K562 (cell line): ENCODE data around the gene MRPL10. TPM values are rescaled to one million over a fixed set of nuclear protein-coding genes. Genes with fewer than 3 reads are reported as not detected.

Experiments
- BHLHE40 ChIP-seq: IDR thresholded peaks from 2 replicates; pipeline ENCODE4 v1.6.1; 2011; ENCODE audit warnings: low read length, improper control_type of control experiment
- COPS2 ChIP-seq: fragments of 450-650 bp; conservative IDR thresholded peaks from 2 replicates; pipeline ENCODE4 v1.6.1; 2016; ENCODE audit warnings: mild to moderate bottlenecking, moderate library complexity
- ETS2 ChIP-seq: IDR thresholded peaks from 2 replicates; pipeline ENCODE4 v1.6.1; 2016; ENCODE audit warnings: borderline replicate concordance, missing genetic modification characterization, mild to moderate bottlenecking, moderate library complexity, missing compliant biosample characterization; ENCODE audit not compliant: poor library complexity, severe bottlenecking
- GTF2E2 ChIP-seq: fragments of 200-800 bp; sonication (Bioruptor generic); IDR thresholded peaks from 2 replicates; pipeline ENCODE4 v1.6.1; 2016; ENCODE audit warnings: missing genetic modification characterization, missing compliant biosample characterization
- HCFC1 ChIP-seq: IDR thresholded peaks from 2 replicates; pipeline ENCODE4 v1.6.1; 2012; ENCODE audit warnings: low read depth, low read length, improper control_type of control experiment
- HDAC2 ChIP-seq: fragments of 450-650 bp; IDR thresholded peaks from 2 replicates; pipeline ENCODE4 v1.6.1; 2016; ENCODE audit warnings: mild to moderate bottlenecking
- STAT5A ChIP-seq: IDR thresholded peaks from 2 replicates; pipeline ENCODE4 v1.6.1; 2012; ENCODE audit warnings: low read length, inconsistent platforms, borderline replicate concordance
- THRAP3 ChIP-seq: fragments of 450-650 bp; IDR thresholded peaks from 2 replicates; pipeline ENCODE4 v1.6.1; 2016; ENCODE audit warnings: mild to moderate bottlenecking, inconsistent platforms, borderline replicate concordance
- ZNF146 ChIP-seq: IDR thresholded peaks from one replicate; pipeline ENCODE4 v1.6.1; 2018; ENCODE audit warnings: missing compliant biosample characterization; ENCODE audit not compliant: unreplicated experiment
- ZNF212 ChIP-seq: fragments of 450-650 bp; formaldehyde crosslinking; IDR thresholded peaks from 2 replicates; pipeline ENCODE4 v1.4.0; 2020; ENCODE audit warnings: mild to moderate bottlenecking
- ZNF668 ChIP-seq: fragments of 250-450 bp; sonication (Bioruptor Pico); IDR thresholded peaks from 2 replicates; pipeline ENCODE4 v1.8.0; 2022; ENCODE audit warnings: mild to moderate bottlenecking, inconsistent platforms
- polyA plus RNA-seq, 8 experiments: library from polyadenylated mRNA; depleted of rRNA in 4 of 8; stranded (reverse) in 5 of 8; unstranded in 3 of 8; fragments of >200 nt; fragmentation: Nextera tagmentation in 2 of 8; fragmentation: Illumina TruSeq in 1 of 8; extraction: Ambion mirVana in 2 of 8; extraction: Trizol in 1 of 8; gene quantifications; 2 replicates each; pipeline versions ENCODE4 v1.2.1 to v1.2.3, GENCODE V29; 2011 to 2014; ENCODE audit warnings: inconsistent platforms in 1 of 8, missing spikeins in 1 of 8
- total RNA-seq, 7 experiments: library from RNA; depleted of rRNA in 6 of 7; stranded (reverse); fragments of >200 nt in 6 of 7; fragmentation: Illumina TruSeq in 2 of 7; extraction: Trizol in 2 of 7; gene quantifications; 2 replicates each; pipeline versions ENCODE4 v1.2.1 to v1.2.3, GENCODE V29; 2011 to 2021; ENCODE audit warnings: low replicate concordance in 1 of 7
- TF ChIP-seq, protein P1 (sequence below): fragments of 450-650 bp; IDR thresholded peaks from 2 replicates; pipeline ENCODE4 v1.6.1; 2016; ENCODE audit warnings: low read depth
- TF ChIP-seq, protein P2 (sequence below): sonication (generic); formaldehyde crosslinking; IDR thresholded peaks from 2 replicates; pipeline ENCODE4 v1.8.0; 2023; ENCODE audit warnings: mild to moderate bottlenecking, missing genetic modification reagents
- TF ChIP-seq, protein P3 (sequence below): fragments of 450-650 bp; formaldehyde crosslinking; IDR thresholded peaks from 2 replicates; pipeline ENCODE4 v1.4.0; 2020; ENCODE audit warnings: mild to moderate bottlenecking, moderate library complexity

The MRPL10 gene
- total and polyA plus RNA-seq, 9 of the 15 experiments (the other 6 are each of a cell fraction or from before 2014, with no cell fraction given), result 27.8 to 105 (median 67.3) TPM

DNA sequence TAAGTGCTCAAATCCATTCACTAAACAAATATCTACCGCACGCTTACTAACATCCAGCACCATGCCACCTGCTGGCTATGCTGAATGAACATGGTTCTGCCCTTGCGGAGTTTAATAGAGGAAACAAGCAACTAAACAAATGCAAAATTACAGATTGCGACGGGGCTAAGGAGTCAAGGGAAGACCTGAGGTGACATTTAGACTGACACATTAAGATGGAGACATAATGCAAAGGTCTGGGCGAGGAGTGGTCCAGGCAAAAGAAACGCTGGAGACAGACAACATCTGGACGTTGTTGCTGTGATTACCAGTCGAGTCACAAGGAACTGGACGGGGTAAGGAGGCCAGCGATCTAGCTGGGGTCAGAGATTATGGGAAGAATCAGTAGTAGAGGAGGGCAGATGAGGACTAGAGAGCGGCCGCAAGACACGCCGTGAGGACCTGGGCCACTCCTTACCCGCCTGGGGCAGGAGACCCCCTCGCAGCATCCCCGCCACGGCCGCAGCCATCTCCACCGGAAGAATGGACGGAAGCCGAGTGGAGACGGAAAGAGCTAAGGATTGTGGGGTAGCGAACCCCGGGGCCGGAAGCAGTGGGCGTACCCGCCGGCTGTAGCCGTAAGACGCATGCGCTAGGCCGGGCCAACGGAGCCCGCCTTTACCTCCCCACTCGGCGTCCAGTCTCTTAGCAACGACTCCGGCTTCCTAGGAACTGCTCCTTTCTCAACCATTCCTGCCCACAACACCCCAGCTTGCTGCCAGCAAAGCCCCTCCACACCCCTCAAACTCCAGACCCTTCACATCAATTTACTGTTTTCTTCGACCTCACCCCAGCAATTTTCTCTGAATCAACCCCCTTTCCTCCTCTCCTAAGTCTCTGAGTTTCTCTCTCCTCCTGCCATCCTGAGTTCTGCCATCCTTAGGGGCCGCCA is at the start of gene MRPL10, which contains the start of gene LRRC46 (continued):
- TF ChIP-seq, protein P1, sequence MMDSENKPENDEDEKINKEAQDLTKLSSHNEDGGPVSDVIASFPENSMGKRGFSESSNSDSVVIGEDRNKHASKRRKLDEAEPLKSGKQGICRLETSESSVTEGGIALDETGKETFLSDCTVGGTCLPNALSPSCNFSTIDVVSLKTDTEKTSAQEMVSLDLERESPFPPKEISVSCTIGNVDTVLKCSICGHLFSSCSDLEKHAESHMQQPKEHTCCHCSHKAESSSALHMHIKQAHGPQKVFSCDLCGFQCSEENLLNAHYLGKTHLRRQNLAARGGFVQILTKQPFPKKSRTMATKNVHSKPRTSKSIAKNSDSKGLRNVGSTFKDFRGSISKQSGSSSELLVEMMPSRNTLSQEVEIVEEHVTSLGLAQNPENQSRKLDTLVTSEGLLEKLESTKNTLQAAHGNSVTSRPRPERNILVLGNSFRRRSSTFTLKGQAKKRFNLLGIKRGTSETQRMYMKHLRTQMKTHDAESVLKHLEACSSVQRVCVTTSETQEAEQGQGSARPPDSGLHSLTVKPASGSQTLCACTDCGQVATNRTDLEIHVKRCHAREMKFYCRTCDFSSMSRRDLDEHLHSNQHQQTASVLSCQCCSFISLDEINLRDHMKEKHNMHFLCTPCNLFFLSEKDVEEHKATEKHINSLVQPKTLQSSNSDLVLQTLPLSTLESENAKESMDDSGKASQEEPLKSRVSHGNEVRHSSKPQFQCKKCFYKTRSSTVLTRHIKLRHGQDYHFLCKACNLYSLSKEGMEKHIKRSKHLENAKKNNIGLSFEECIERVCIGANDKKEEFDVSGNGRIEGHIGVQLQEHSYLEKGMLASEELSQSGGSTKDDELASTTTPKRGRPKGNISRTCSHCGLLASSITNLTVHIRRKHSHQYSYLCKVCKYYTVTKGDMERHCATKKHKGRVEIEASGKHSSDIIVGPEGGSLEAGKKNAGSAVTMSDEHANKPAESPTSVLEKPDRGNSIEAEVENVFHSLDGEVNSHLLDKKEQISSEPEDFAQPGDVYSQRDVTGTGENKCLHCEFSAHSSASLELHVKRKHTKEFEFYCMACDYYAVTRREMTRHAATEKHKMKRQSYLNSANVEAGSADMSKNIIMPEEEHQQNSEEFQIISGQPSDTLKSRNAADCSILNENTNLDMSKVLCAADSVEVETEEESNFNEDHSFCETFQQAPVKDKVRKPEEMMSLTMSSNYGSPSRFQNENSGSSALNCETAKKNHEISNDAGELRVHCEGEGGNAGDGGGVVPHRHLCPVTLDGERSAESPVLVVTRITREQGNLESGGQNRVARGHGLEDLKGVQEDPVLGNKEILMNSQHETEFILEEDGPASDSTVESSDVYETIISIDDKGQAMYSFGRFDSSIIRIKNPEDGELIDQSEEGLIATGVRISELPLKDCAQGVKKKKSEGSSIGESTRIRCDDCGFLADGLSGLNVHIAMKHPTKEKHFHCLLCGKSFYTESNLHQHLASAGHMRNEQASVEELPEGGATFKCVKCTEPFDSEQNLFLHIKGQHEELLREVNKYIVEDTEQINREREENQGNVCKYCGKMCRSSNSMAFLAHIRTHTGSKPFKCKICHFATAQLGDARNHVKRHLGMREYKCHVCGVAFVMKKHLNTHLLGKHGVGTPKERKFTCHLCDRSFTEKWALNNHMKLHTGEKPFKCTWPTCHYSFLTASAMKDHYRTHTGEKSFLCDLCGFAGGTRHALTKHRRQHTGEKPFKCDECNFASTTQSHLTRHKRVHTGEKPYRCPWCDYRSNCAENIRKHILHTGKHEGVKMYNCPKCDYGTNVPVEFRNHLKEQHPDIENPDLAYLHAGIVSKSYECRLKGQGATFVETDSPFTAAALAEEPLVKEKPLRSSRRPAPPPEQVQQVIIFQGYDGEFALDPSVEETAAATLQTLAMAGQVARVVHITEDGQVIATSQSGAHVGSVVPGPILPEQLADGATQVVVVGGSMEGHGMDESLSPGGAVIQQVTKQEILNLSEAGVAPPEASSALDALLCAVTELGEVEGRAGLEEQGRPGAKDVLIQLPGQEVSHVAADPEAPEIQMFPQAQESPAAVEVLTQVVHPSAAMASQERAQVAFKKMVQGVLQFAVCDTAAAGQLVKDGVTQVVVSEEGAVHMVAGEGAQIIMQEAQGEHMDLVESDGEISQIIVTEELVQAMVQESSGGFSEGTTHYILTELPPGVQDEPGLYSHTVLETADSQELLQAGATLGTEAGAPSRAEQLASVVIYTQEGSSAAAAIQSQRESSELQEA, result peak; percentile 95
- TF ChIP-seq COPS2, result no peak
- TF ChIP-seq ZNF146 (CRISPR knock-in tag), result no peak
- TF ChIP-seq HCFC1, result peak; percentile 74
- TF ChIP-seq THRAP3, result no peak
- peak; percentile 59 for TF ChIP-seq HDAC2
- TF ChIP-seq, protein P2, sequence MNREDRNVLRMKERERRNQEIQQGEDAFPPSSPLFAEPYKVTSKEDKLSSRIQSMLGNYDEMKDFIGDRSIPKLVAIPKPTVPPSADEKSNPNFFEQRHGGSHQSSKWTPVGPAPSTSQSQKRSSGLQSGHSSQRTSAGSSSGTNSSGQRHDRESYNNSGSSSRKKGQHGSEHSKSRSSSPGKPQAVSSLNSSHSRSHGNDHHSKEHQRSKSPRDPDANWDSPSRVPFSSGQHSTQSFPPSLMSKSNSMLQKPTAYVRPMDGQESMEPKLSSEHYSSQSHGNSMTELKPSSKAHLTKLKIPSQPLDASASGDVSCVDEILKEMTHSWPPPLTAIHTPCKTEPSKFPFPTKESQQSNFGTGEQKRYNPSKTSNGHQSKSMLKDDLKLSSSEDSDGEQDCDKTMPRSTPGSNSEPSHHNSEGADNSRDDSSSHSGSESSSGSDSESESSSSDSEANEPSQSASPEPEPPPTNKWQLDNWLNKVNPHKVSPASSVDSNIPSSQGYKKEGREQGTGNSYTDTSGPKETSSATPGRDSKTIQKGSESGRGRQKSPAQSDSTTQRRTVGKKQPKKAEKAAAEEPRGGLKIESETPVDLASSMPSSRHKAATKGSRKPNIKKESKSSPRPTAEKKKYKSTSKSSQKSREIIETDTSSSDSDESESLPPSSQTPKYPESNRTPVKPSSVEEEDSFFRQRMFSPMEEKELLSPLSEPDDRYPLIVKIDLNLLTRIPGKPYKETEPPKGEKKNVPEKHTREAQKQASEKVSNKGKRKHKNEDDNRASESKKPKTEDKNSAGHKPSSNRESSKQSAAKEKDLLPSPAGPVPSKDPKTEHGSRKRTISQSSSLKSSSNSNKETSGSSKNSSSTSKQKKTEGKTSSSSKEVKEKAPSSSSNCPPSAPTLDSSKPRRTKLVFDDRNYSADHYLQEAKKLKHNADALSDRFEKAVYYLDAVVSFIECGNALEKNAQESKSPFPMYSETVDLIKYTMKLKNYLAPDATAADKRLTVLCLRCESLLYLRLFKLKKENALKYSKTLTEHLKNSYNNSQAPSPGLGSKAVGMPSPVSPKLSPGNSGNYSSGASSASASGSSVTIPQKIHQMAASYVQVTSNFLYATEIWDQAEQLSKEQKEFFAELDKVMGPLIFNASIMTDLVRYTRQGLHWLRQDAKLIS (CRISPR knock-in tag), result no peak
- TF ChIP-seq, protein P3, sequence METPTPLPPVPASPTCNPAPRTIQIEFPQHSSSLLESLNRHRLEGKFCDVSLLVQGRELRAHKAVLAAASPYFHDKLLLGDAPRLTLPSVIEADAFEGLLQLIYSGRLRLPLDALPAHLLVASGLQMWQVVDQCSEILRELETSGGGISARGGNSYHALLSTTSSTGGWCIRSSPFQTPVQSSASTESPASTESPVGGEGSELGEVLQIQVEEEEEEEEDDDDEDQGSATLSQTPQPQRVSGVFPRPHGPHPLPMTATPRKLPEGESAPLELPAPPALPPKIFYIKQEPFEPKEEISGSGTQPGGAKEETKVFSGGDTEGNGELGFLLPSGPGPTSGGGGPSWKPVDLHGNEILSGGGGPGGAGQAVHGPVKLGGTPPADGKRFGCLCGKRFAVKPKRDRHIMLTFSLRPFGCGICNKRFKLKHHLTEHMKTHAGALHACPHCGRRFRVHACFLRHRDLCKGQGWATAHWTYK (CRISPR knock-in tag), result no peak; the same call in 1 of the 2 replicates
- no peak for TF ChIP-seq STAT5A
- no peak for TF ChIP-seq BHLHE40
- TF ChIP-seq ETS2 (tag), result no peak
- TF ChIP-seq GTF2E2 (tag), result 0 out of 2 replicates have a peak, but pooled peaks have one; percentile 61
- no peak for TF ChIP-seq ZNF668
- no peak for TF ChIP-seq ZNF212 (CRISPR knock-in tag)
